Activated CD4-positive, alpha-beta T cell treated with anti-CD3 and anti-CD28 coated beads for 4 hours (primary cell): ENCODE measurements around the gene CBFA2T2.
"Not testable (repeated sequence)": the region's sequence is repeated elsewhere in the genome, so short reads cannot be mapped to it uniquely, and the experiment has no call there.

Source experiments
- DNase-seq, 2 donors: peaks; one replicate each; pipeline ENCODE4 v3.0.0-alpha.2; 2020

CBFA2T2 gene

DNA sequence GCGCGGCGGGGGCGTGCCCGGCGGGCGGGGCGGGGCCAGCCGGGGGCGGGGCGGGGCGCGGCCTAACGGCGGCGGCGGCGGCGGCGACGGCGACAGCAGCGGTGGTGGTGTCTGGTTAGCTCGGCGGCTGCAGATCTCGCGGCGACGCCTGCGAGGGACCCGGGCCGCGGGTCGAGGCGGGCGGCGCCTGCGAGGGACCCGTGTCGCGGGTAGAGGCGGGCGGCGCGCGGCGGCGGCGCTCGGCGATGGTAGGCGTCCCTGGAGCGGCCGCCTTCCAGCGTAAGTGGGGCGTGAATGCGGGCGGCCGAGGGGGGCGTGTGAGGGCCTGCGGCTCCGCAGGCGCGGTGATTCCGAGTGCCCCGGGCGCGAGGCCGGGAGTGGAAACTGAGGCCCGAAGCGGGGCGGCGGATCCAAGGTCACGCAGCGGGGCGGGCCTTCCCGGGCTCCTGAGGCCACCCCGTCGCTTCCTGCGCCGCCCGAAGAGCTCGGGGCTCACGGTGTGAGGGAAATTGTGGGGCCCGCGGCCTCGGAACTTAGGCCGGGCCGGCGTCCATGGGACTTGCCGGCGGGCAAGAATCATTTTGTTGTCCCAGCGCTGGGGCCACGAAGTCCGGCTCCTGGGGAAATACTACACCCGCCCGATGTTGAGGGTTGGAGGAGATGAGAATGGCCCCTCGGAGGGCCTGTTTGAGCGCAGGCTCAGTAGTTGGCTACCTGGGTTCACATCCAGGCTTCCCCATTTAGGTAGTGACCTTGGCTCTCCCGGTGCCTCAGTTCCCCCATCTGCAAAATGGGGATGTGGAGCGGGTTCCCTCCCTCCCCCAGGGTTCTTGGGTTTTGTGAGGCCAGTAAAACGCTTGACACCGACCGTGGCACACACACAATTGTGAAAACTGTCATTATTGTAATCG lies at the start of gene CBFA2T2:
CBFA2T2 (plus strand) TSS at position 74 of the 911 bp plus-strand sequence; CDS start at position 246, 172 bp downstream.
- no peak for DNase-seq

- DNase-seq, result not testable (repeated sequence)
These were observed 49.3 kb upstream of the CBFA2T2 start for GRCh38 chr20:33440562-33440961.

DNA sequence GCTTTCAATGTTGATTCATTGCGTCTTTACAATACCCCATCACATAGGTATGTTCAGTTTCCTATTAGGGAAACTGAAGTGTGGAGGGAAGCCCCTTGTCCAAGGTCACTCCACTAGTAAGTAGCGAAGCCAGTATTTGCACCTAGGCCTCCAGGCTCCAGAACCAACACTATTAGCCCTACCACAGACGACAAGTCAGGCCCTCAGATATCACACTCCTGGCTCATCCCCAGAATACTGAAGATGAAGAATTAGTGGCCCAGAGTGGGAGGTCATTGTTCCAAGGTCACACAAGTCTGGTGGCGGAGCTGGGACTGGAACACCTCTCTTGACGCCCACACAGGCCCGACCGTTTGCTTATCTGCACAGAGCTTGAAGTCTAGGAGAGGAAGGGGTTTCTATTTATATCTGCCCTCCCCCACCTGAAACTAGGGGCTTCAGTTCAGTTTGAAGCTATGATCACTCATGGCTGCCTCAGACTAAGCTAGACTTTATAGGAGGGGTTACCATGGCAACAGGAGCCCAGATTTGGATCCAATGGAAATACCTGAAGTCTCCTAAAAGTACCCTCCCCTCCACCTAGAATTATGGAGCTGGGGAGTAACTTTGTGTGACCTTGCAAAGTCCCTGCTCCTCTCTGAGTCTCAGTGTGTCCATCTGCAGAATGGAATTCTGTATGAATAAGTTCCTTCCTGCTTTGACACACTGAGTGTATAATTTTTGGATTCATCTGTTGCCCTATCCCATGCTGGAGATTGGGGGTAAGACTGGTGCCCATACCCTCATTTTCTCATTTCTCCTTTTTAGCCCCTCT lies 48.5 kb upstream of the CBFA2T2 start:
- DNase-seq, result no peak

GRCh38 chr20:33442136-33443005 lies 47.5 kb upstream of the CBFA2T2 start:
- no peak for DNase-seq

DNA sequence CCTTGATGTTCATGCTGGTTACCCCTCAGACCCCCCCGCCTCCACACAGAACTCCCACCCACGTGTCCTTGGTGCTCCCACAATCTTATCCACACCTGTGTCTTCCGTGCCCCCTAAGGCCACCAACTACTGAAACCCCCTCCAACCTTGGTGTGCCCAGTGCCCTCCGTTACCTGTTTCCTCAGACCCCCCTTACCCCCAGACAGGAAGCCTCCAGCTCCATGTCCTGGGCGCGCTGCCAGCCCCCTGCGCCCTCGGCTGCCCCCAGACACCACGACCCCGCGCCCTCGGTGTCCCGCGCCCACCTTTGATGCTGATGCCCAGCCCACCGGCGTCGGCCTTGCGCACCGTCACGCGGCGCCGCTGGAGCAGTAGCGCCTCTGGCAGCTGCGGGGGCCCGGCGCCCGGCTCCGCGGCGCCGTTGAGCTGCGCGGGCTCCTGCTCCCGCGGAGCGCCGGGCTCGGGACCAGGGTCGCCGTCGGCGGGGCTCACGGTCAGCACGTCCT lies 46.8 kb upstream of the CBFA2T2 start:
- DNase-seq, result peak in 1 of 2 donors; percentile 21

DNA sequence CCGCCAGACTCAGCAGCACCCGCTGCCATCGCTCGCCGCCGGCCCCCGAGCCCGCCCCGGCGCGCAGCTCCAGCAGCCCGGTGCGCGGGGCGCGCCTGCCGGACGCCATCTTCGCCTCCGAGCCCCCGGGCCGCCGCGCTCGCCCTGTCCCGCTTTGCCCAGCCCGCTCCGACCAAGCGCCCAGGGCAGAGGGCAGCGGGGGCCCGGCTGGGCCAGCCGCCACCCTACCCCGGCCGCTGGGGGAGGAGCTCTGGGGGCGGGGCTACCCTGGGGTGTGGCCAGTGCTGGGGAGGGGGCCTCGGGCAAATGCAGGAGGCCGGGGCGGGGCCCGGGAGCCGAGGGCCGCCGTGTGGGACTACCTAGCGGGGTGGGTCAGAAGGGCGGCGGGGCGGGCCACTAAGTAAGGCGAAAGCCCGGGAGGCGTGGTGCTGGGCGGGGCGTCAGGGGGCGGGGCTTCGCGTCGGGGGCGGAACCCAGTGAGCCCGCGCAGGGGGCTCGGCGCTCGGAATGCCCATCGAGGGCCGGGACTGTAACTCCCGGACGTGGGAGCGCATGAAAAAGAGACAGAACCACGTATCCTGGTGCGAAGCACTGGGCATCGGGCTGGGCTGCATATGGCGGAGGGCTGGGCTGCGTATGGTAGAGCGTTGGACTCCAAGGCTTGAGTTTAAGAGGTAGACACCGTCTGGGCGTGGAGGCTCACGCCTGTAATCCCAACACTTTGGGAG lies 46.2 kb upstream of the CBFA2T2 start, which contains the start of gene SNTA1:
SNTA1 (minus strand) TSS at position 252 of the 728 bp plus-strand sequence; CDS start at position 109, 143 bp downstream.
- DNase-seq, result peak; percentile 87 to 88

GRCh38 chr20:33444797-33445560 lies 44.9 kb upstream of the CBFA2T2 start:
- peak; percentile 8 to 28 for DNase-seq

DNA sequence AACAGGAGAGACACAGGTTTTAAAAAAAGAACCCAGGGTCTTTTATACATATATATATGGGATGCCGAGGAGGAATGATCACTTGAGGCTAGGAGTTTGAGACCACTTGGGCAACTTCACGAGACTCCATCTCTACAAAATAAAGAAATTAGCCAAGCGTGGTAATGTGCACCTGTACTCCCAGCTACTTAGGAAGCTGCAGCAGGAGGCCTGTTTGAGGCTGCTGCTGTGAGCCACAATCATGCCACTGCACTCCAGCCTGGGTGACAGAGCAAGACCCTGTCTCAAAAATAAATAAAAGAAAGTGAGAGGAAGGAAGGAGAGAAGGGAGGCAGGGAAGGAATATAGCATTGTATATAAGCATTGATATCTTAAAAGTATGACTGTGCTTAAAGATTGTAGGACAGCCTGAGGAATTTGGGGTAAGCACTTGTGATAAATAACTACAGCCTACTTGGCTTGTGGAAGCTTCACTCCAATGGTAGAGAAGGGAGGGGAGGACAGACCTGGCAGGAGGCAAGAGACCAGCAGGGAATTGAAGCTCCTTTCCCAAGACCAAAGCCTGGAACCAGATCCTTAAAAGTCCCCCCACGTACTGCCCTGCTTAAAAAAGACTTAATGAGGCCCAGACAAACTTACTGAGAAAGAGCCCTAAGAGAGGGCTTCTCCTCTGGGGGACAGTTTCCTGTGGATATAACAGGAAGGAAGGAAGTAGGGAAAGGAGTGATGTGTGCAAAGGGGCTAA lies 43.8 kb upstream of the CBFA2T2 start:
- DNase-seq, result no peak

DNA sequence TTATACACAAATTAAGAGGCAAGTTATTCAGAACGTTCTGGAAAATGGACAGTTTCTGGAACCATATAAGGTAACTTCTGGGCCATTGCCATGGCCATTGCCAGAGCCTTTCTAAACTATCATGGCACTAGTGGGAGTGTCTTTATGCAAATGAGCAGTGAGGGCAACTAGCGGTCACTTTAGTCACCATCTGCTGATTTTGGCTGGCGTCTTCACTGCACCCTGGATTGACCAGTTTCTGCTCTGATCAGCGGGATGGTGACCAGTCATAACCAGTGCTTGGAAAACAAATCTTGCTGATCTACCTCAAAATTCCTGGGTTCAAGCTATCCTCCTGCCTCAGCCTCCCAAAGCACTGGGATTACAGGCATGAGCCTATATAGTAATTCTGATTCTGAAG lies 39.0 kb upstream of the CBFA2T2 start:
- DNase-seq, result no peak

DNA sequence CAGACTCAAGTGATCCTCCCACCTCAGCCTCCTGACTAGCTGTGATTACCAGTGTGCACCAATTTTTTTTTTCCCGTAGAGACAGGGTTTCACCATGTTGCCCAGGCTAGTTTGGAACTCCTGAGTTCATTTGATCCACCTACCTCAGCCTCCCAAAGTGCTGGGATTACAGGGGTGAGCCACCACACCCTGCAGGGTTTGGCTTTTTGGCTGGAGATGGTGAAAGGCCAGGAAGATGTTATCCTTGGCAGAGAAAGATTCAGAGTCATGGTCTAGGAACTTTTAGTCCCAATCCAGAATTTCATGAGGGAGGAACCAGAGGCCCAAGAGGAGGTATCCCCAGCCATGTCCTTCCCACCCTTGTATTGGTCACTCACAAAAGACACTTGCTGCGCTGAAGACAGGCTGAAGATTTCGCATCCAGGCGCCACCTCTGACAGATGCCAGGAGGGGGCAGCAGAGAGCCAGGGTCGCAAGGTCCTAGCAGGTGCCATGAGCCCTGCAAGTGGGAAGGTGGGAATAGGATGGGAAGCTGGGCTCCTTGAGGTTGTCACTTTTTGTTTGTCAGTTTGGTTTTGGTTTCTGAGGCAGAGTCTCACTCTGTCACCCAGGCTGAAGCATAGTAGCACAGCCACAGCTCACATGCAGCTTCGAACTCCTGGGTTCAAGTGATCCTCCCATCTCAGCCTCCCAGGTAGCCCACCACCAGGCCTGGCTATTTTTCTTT lies 32.8 kb upstream of the CBFA2T2 start:
- DNase-seq, result peak; percentile 72 to 84

DNA sequence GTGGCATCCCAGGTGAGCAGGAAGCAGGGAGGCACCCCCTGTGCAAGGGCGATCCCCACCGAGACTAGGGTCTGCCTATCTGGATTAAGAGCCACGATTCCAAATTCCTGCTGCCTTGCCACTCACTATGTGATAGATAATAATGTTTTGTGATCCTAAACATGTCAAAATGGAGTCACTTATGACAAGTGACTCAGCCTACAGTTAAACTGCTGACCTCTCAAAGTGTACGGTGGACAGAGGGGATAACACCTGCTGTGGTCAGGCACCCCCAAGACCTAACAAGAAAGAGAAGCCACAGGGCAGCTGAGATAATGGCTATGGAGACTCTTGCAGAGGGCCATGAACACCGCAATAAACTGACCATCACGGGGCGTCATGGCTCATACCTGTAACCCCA lies 30.3 kb upstream of the CBFA2T2 start:
- DNase-seq, result no peak

DNA sequence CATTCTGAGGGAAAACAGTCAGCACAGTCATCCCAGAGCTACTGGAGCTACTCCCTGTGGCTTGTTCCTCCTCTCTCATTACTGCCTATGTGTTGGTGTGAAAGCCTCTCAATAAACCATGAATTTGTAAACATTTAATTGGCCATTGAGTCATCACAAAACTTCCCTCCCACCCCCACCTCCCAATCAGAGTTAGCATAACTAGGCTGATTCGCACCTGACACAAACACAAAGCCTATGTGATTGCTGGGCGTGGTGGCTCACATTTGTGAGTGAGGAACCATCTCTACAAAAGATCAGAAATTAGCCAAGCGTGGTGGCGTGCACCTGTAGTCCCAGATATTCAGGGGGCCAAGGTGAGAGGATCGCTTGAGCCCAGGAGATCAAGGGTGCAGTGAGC lies 29.2 kb upstream of the CBFA2T2 start:
- no peak for DNase-seq

GRCh38 chr20:33463332-33464101 lies 26.4 kb upstream of the CBFA2T2 start:
- DNase-seq, result no peak

GRCh38 chr20:33464759-33465158 lies 25.1 kb upstream of the CBFA2T2 start:
- DNase-seq, result not testable (repeated sequence)

GRCh38 chr20:33465481-33466302 lies 24.2 kb upstream of the CBFA2T2 start:
- DNase-seq, result no peak

DNA sequence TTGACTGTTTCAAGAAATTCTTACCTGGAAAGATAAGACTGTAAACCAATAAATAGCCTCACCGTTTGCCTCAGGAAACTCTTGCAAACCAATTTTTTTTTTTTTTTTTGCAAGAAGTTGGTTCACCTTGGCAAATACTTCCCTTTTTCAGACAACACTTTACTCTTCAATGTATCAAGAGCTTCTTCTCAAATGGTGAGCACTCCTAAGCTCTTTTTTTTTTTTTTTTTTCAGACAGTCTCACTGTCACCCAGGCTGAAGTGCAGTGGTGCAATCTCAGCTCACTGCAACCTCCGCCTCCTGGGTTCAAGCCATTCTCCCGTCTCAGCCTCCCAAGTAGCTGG lies 23.6 kb upstream of the CBFA2T2 start:
- no peak for DNase-seq

- DNase-seq, result no peak
These were observed 19.4 kb upstream of the CBFA2T2 start for GRCh38 chr20:33470457-33470856.

GRCh38 chr20:33470866-33471265 lies 19.0 kb upstream of the CBFA2T2 start:
- no peak for DNase-seq
